HCT116 (cell line): ENCODE results near the gene SSTR5. TPM values are rescaled to one million over a fixed set of nuclear protein-coding genes. Genes with fewer than 3 reads are reported as not detected.

Source experiments
- ATAC-seq: fragments of 200-7000 bp; cut with Tn5 transposase; 2 replicates; pipeline ENCODE4 v1.9.1; 2020; ENCODE audit warnings: mild to moderate bottlenecking, moderate library complexity
- BruUV-seq: library from RNA; stranded (reverse); fragments of 400-500 nt; replicated peaks from 2 replicates; lab custom pipeline; 2021; lab: Mats Ljungman, UMichigan
- CTCF ChIA-PET: fragments of 300-600 bp; sonication (Branson Sonifier 250); formaldehyde crosslinking; loops from one replicate; lab custom pipeline; 2021; ENCODE audit warnings: antibody characterized with exemption; lab: Charles Lee
- POLR2A ChIA-PET: fragments of 300-600, 350-600 bp; sonication (Branson Sonifier 250); formaldehyde crosslinking; loops from one replicate; lab custom pipeline; 2021; ENCODE audit warnings: antibody characterized with exemption; lab: Charles Lee
- RAD21 ChIA-PET, 2 experiments: fragments of 300-600 bp; sonication (Branson Sonifier 250); formaldehyde crosslinking; loops; one replicate each; lab custom pipeline; 2023; ENCODE audit warnings: low total read pairs in 2 of 2; ENCODE audit not compliant: uncharacterized antibody in 2 of 2, unreplicated experiment in 2 of 2, low non-redundant PET in 1 of 2; lab: Charles Lee
- DNase-seq: peaks from one replicate; pipeline ENCODE4 v3.0.0-alpha.2; 2010; ENCODE audit warnings: low read depth, low spot score
- H2AFZ ChIP-seq: fragments of 200-600 bp; shearing (Covaris generic), sonication (generic); 2 replicates; pipeline ENCODE4 v1.6.1; 2017; ENCODE audit warnings: low read depth, mixed run types, mixed read lengths, antibody characterized with exemption, low read length; ENCODE audit not compliant: poor library complexity, severe bottlenecking
- H3K27ac ChIP-seq: 2 replicates; pipeline ENCODE4 v1.5.1; 2012; ENCODE audit warnings: low read depth, low read length
- H3K27me3 ChIP-seq: fragments of 200-600 bp; sonication (generic); 2 replicates; pipeline ENCODE4 v1.6.1; 2016; ENCODE audit warnings: mixed run types, low read length, mixed read lengths; ENCODE audit not compliant: insufficient read depth
- H3K36me3 ChIP-seq, 2 experiments: fragments of 200-500 bp in 1 of 2; fragments of 200-600 bp in 1 of 2; sonication (Bioruptor generic) in 1 of 2; sonication (generic) in 1 of 2; 2 replicates each; pipeline versions ENCODE4 v1.5.1 to v1.6.1; 2014 to 2016; ENCODE audit warnings: low read length in 2 of 2, inconsistent platforms in 1 of 2, mixed read lengths in 1 of 2, mixed run types in 1 of 2; ENCODE audit not compliant: insufficient read depth in 2 of 2, control insufficient read depth in 1 of 2
- H3K4me1 ChIP-seq, 2 experiments: fragments of 200-600 bp in 1 of 2; sonication (generic) in 1 of 2; 2 replicates each; pipeline versions ENCODE4 v1.5.1 to v1.6.1; 2012 to 2017; ENCODE audit warnings: low read length in 2 of 2, inconsistent platforms in 1 of 2, mild to moderate bottlenecking in 1 of 2, mixed read lengths in 1 of 2, mixed run types in 1 of 2, moderate library complexity in 1 of 2; ENCODE audit not compliant: insufficient read depth in 2 of 2, control insufficient read depth in 1 of 2
- H3K4me2 ChIP-seq: fragments of 200-600 bp; sonication (generic); 2 replicates; pipeline ENCODE4 v1.6.1; 2017; ENCODE audit warnings: mixed run types, low read length, mixed read lengths
- H3K4me3 ChIP-seq, 2 experiments: fragments of 200-600 bp in 1 of 2; sonication (generic) in 1 of 2; replicated peaks in 1 of 2; 2 replicates each; pipeline ENCODE4 v1.5.1; 2011 to 2016; ENCODE audit warnings: low read length in 2 of 2, control low read depth in 1 of 2, low read depth in 1 of 2, mild to moderate bottlenecking in 1 of 2, mixed read lengths in 1 of 2, mixed run types in 1 of 2
- H3K79me2 ChIP-seq: fragments of 200-600 bp; sonication (generic); 2 replicates; pipeline ENCODE4 v1.6.1; 2017; ENCODE audit warnings: mild to moderate bottlenecking, mixed run types, low read length, moderate library complexity, mixed read lengths; ENCODE audit not compliant: insufficient read depth
- H3K9ac ChIP-seq: fragments of 200-600 bp; sonication (generic); 2 replicates; pipeline ENCODE4 v1.6.1; 2016; ENCODE audit warnings: low read length, mixed read lengths
- H3K9me2 ChIP-seq: fragments of 200-600 bp; sonication (generic), shearing (Covaris generic); 2 replicates; pipeline ENCODE4 v1.6.1; 2017; ENCODE audit warnings: mixed run types, mild to moderate bottlenecking, moderate library complexity; ENCODE audit not compliant: insufficient read depth
- H3K9me3 ChIP-seq, 2 experiments: fragments of 200-500 bp in 1 of 2; fragments of 200-600 bp in 1 of 2; sonication (Bioruptor generic) in 1 of 2; sonication (generic) in 1 of 2; 2 replicates each; pipeline ENCODE4 v1.6.1; 2014 to 2017; ENCODE audit warnings: low read length in 2 of 2, mixed read lengths in 2 of 2, inconsistent platforms in 1 of 2, low read depth in 1 of 2, mild to moderate bottlenecking in 1 of 2, mixed run types in 1 of 2, moderate library complexity in 1 of 2; ENCODE audit not compliant: control insufficient read depth in 1 of 2, insufficient read depth in 1 of 2
- H4K20me1 ChIP-seq: fragments of 200-600 bp; sonication (generic), shearing (Covaris generic); 2 replicates; pipeline ENCODE4 v1.6.1; 2017; ENCODE audit warnings: mixed run types, mild to moderate bottlenecking, moderate library complexity; ENCODE audit not compliant: insufficient read depth
- CBX3 ChIP-seq: IDR thresholded peaks from 2 replicates; pipeline ENCODE4 v1.6.1; 2012; ENCODE audit warnings: low read depth
- POLR2A ChIP-seq: IDR thresholded peaks from 2 replicates; pipeline ENCODE4 v1.7.0; 2011; ENCODE audit warnings: borderline replicate concordance; ENCODE audit not compliant: insufficient read depth, insufficient read length; ENCODE audit errors: extremely low read depth
- SP1 ChIP-seq: IDR thresholded peaks from 2 replicates; pipeline ENCODE4 v1.6.1; 2012; ENCODE audit warnings: low read depth
- TCF7L2 ChIP-seq: IDR thresholded peaks from 2 replicates; pipeline ENCODE4 v1.7.0; 2011; ENCODE audit warnings: borderline replicate concordance, inconsistent platforms; ENCODE audit not compliant: insufficient read depth, insufficient read length; ENCODE audit errors: extremely low read depth
- ZBTB33 ChIP-seq: IDR thresholded peaks from 2 replicates; pipeline ENCODE4 v1.6.1; 2011; ENCODE audit warnings: mild to moderate bottlenecking, low read length, moderate library complexity; ENCODE audit not compliant: insufficient replicate concordance; ENCODE audit errors: extremely low read depth
- intact Hi-C: fragments of 100-400 bp; cut with micrococcal nuclease; formaldehyde crosslinking; loops from 2 replicates; pipeline ENCODE4 v1.10.0; 2022
- total RNA-seq: library from RNA; stranded (reverse); gene quantifications from one replicate; pipeline ENCODE4 v1.2.1, GENCODE V29; 2021; ENCODE audit not compliant: unreplicated experiment

Gene SSTR5
- total RNA-seq, 1 experiment from 2014 or later = 7.2 TPM

DNA sequence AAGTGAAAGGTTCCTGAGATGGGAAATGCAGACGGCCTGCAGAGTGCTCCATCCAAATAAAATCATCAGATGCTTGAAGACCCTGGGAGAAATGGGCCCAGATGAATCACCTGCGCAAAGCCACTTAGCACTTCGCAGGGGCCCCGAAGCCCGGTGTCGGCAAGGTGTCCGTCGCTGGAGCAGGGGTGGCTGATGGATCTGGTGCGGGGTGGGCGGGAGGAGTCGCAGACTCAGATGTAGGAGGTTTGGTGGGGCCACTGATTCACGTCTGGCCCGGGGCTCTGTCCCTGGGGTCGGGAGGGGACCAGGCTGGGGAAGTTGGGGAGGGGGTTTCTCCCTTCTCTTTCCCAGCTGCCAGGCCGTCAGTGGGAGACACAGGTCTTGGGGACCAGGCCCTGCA, 21.6 kb upstream of the SSTR5 start:
- TF ChIP-seq POLR2A (no peak), ZBTB33 (no peak)
- CTCF ChIA-PET = no interaction called here
- ATAC-seq (no peak), DNase-seq (no peak)
- POLR2A ChIA-PET = no interaction called here
- Histone ChIP-seq H3K4me1 (peaks cover 17 to 28% of the 10 kb centered on the region in 2 experiments), H3K9me3 (no peaks in the 10 kb centered on the region), H3K27me3 (no peaks in the 10 kb centered on the region), H3K4me2 (no peak overlapping the region), H3K27ac (no peak overlapping the region), H3K36me3 (no peaks in the 10 kb centered on the region), H4K20me1 (no peaks in the 10 kb centered on the region), H3K9me2 (no peaks in the 10 kb centered on the region), H3K4me3 (no peak overlapping the region), H3K9ac (no peak overlapping the region), H2AFZ (no peak overlapping the region), H3K79me2 (no peaks in the 10 kb centered on the region)
- BruUV-seq = no TSS peak
- intact Hi-C loops = loop anchor here (10.0 kb wide), 1 partner anchor 156 kb away; no protein-coding TSS in a partner anchor
- RAD21 ChIA-PET = no interaction called here

DNA sequence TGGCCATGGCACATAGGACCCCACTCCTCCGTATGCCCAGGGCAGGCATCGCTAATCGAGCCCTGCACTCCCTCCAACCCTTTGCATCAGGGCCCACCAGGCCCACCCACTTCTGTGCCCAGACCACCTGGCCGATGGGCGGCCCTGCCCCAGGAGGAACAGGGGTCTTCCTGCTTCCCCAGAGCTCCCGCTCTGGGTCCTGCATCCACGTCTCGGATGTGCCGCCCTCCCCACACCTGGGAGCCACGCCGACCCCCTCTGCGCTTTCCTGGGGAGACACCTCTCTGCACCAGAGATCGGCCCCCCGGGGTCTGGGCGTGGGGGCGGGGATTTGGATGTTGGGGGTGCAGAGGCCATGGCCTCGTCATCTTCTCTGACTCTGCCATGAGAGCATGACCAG, 21.1 kb upstream of the SSTR5 start:
- ChIA-PET RAD21 (no interaction called here), POLR2A (no interaction called here)

More for the DNA sequence above, 21.1 kb upstream of the SSTR5 start:
- no peak overlapping the region for H2AFZ ChIP-seq
- H3K9me3 ChIP-seq = no peaks in the 10 kb centered on the region
- peaks cover 17 to 32% of the 10 kb centered on the region in 2 experiments for H3K4me1 ChIP-seq
- no peaks in the 10 kb centered on the region for H3K27me3 ChIP-seq
- H3K9me2 ChIP-seq = no peaks in the 10 kb centered on the region
- intact Hi-C loops = loop anchor here (10.0 kb wide), 1 partner anchor 157 kb away; no protein-coding TSS in a partner anchor
- H3K27ac ChIP-seq = no peak overlapping the region
- no peaks in the 10 kb centered on the region for H3K79me2 ChIP-seq
- CTCF ChIA-PET = no interaction called here
- TF ChIP-seq TCF7L2 = no peak
- no peak for TF ChIP-seq CBX3
- no peak for TF ChIP-seq SP1
- H3K4me3 ChIP-seq = no peak overlapping the region
- no peak overlapping the region for H3K4me2 ChIP-seq
- H3K9ac ChIP-seq = no peak overlapping the region
- no peak for ATAC-seq
- H4K20me1 ChIP-seq = no peaks in the 10 kb centered on the region
- no TSS peak for BruUV-seq
- no peak for DNase-seq
- H3K36me3 ChIP-seq = no peaks in the 10 kb centered on the region
